ENCODE results near the gene RER1.

RER1 gene

GRCh38 chr1:2388004-2388913, 3.4 kb upstream of the RER1 start:
- DNase-seq = no peak

GRCh38 chr1:2389644-2390043, 2.0 kb upstream of the RER1 start:
- Histone ChIP-seq H3K4me1 (peaks cover 4 to 37% (median 32%) of the 10 kb centered on the region in 4 donors), H3K9me3 (no peaks in the 10 kb centered on the region), H3K27ac (no peak overlapping the region), H3K4me3 (no peak overlapping the region), H3K27me3 (no peaks in the 10 kb centered on the region), H3K36me3 (peaks cover 0 to 39% (median 0%) of the 10 kb centered on the region in 3 donors)
- TF ChIP-seq CTCF (IDR thresholded peaks at IDR 0.05) = no peak
- DNase-seq = no peak
- intact Hi-C loops (cut with DNase I; ENCODE audit: low total_unique reads) = loop anchor here (5.0 to 10.0 kb wide), 3 partner anchors 75 to 168 kb away; partner anchors contain the start of genes PANK4 and TNFRSF14

More at GRCh38 chr1:2388004-2388913, 3.4 kb upstream of the RER1 start:
- Histone ChIP-seq H3K27me3 (no peaks in the 10 kb centered on the region), H3K9me3 (no peaks in the 10 kb centered on the region), H3K27ac (no peak overlapping the region), H3K4me1 (peaks cover 4 to 23% (median 20%) of the 10 kb centered on the region in 4 donors), H3K4me3 (no peak overlapping the region), H3K36me3 (peaks cover 0 to 25% (median 0%) of the 10 kb centered on the region in 3 donors)
- intact Hi-C loops (cut with DNase I; ENCODE audit: low total_unique reads) = loop anchor here (10.0 kb wide), 1 partner anchor 73 kb away; no protein-coding TSS in a partner anchor
- TF ChIP-seq CTCF (IDR thresholded peaks at IDR 0.05) = no peak

GRCh38 chr1:2391931-2392509, 379 bp downstream of the RER1 start:
- Histone ChIP-seq H3K27ac (peak overlapping the region; percentile 74 to 89), H3K27me3 (no peaks in the 10 kb centered on the region), H3K4me3 (peak overlapping the region; percentile 87 to 99), H3K36me3 (peaks cover 13 to 49% (median 21%) of the 10 kb centered on the region in 3 donors), H3K9me3 (no peaks in the 10 kb centered on the region), H3K4me1 (peaks cover 4 to 45% (median 34%) of the 10 kb centered on the region in 4 donors)
- no peak for TF ChIP-seq CTCF (IDR thresholded peaks at IDR 0.05)
- DNase-seq = no peak
- intact Hi-C loops (cut with DNase I; ENCODE audit: low total_unique reads) = loop anchor here (5.0 kb wide), 2 partner anchors 135 to 165 kb away; partner anchors contain the start of genes PANK4 and TNFRSF14

GRCh38 chr1:2392686-2393085, 1.0 kb downstream of the RER1 start:
- Histone ChIP-seq H3K4me3 (peak overlapping the region; percentile 87 to 99), H3K27ac (peak overlapping the region; percentile 74 to 89), H3K27me3 (no peaks in the 10 kb centered on the region), H3K36me3 (peaks cover 17 to 50% (median 28%) of the 10 kb centered on the region in 3 donors), H3K4me1 (peaks cover 4 to 45% (median 34%) of the 10 kb centered on the region in 4 donors), H3K9me3 (no peaks in the 10 kb centered on the region)
- intact Hi-C loops (cut with DNase I; ENCODE audit: low total_unique reads) = loop anchor here (5.0 kb wide), 2 partner anchors 135 to 165 kb away; partner anchors contain the start of genes PANK4 and TNFRSF14
- no peak for TF ChIP-seq CTCF (IDR thresholded peaks at IDR 0.05)
- DNase-seq = no peak

GRCh38 chr1:2393471-2393877, 1.8 kb downstream of the RER1 start:
- intact Hi-C loops (cut with DNase I; ENCODE audit: low total_unique reads) = loop anchor here (5.0 kb wide), 2 partner anchors 134 to 164 kb away; partner anchors contain the start of genes PANK4 and TNFRSF14
- Histone ChIP-seq H3K27me3 (no peaks in the 10 kb centered on the region), H3K9me3 (no peaks in the 10 kb centered on the region), H3K4me1 (peaks cover 4 to 45% (median 34%) of the 10 kb centered on the region in 4 donors), H3K36me3 (peaks cover 23 to 57% (median 35%) of the 10 kb centered on the region in 3 donors), H3K27ac (no peak overlapping the region), H3K4me3 (no peak overlapping the region)
- no peak for TF ChIP-seq CTCF (IDR thresholded peaks at IDR 0.05)
- no peak for DNase-seq
